Calu3 (cell line): ENCODE data around the gene ANAPC15. TPM values are rescaled to one million over a fixed set of nuclear protein-coding genes. Genes with fewer than 3 reads are reported as not detected.
"Not testable (repeated sequence)": the region's sequence is repeated elsewhere in the genome, so short reads cannot be mapped to it uniquely, and the experiment has no call there.

Experiments used
- BruUV-seq: library from RNA; stranded (reverse); fragments of 400-500 nt; replicated peaks from 2 replicates; lab custom pipeline; 2021; lab: Mats Ljungman, UMichigan
- CTCF ChIA-PET: fragments of 300-600 bp; sonication (Branson Sonifier 250); formaldehyde crosslinking; loops from one replicate; lab custom pipeline; 2022; ENCODE audit warnings: antibody characterized with exemption; lab: Charles Lee
- DNase-seq: peaks from one replicate; pipeline ENCODE4 v3.0.0; 2022
- H3K27ac Mint-ChIP-seq: one replicate; pipeline ENCODE4 v1.8.0; 2022; ENCODE audit warnings: mixed read lengths; ENCODE audit not compliant: unreplicated experiment
- H3K27me3 Mint-ChIP-seq: one replicate; pipeline ENCODE4 v1.8.0; 2022; ENCODE audit warnings: mixed read lengths; ENCODE audit not compliant: unreplicated experiment
- H3K36me3 Mint-ChIP-seq: one replicate; pipeline ENCODE4 v1.8.0; 2022; ENCODE audit warnings: mild to moderate bottlenecking, moderate library complexity, mixed read lengths; ENCODE audit not compliant: insufficient read depth, unreplicated experiment
- H3K4me1 Mint-ChIP-seq: one replicate; pipeline ENCODE4 v1.8.0; 2022; ENCODE audit warnings: mild to moderate bottlenecking, low read depth, mixed read lengths; ENCODE audit not compliant: unreplicated experiment
- H3K4me3 Mint-ChIP-seq: one replicate; pipeline ENCODE4 v1.8.0; 2022; ENCODE audit warnings: mild to moderate bottlenecking, low read depth, moderate library complexity, mixed read lengths; ENCODE audit not compliant: unreplicated experiment
- H3K9me3 Mint-ChIP-seq: one replicate; pipeline ENCODE4 v1.8.0; 2022; ENCODE audit warnings: low read depth, mixed read lengths; ENCODE audit not compliant: unreplicated experiment
- CTCF ChIP-seq: fragments of 200-600 bp; IDR thresholded peaks from one replicate; pipeline ENCODE4 v1.8.0; 2022; ENCODE audit warnings: antibody characterized with exemption; ENCODE audit not compliant: unreplicated experiment
- intact Hi-C: fragments of 100-400 bp; cut with micrococcal nuclease; formaldehyde crosslinking; loops from one replicate; pipeline ENCODE4 v1.10.0; 2022; ENCODE audit not compliant: unreplicated experiment
- total RNA-seq: library from RNA; stranded (reverse); gene quantifications from 2 replicates; pipeline ENCODE4 v1.2.3, GENCODE V29; 2022

The ANAPC15 gene
- total RNA-seq, 1 experiment from 2014 or later, result 29.4 TPM

GRCh38 chr11:72136684-72137262, 24.3 kb upstream of the ANAPC15 start:
- CTCF ChIA-PET, result interaction anchor here (0.7 kb wide), 1 partner anchor 1365 kb away, joined by 4 read pairs; no protein-coding TSS in a partner anchor
- peaks cover 2% of the 10 kb centered on the region for H3K9me3 Mint-ChIP-seq
- no peaks in the 10 kb centered on the region for H3K36me3 Mint-ChIP-seq
- no TSS peak for BruUV-seq
- intact Hi-C loops, result no loop called here
- H3K4me3 Mint-ChIP-seq, result no peak overlapping the region
- H3K27me3 Mint-ChIP-seq, result peaks cover 34% of the 10 kb centered on the region
- no peak for DNase-seq
- no peak overlapping the region for H3K27ac Mint-ChIP-seq
- peaks cover 10% of the 10 kb centered on the region for H3K4me1 Mint-ChIP-seq
- no peak for TF ChIP-seq CTCF

- H3K4me3 Mint-ChIP-seq, result no peak overlapping the region
- H3K27me3 Mint-ChIP-seq, result peaks cover 27% of the 10 kb centered on the region
- no TSS peak for BruUV-seq
- no peaks in the 10 kb centered on the region for H3K36me3 Mint-ChIP-seq
- H3K27ac Mint-ChIP-seq, result no peak overlapping the region
- peaks cover 3% of the 10 kb centered on the region for H3K4me1 Mint-ChIP-seq
- H3K9me3 Mint-ChIP-seq, result peaks cover 2% of the 10 kb centered on the region
- no peak for DNase-seq
- no peak for TF ChIP-seq CTCF
- CTCF ChIA-PET, result interaction anchor here (0.7 kb wide), 1 partner anchor 17 kb away, joined by 3 read pairs; no protein-coding TSS in a partner anchor
- intact Hi-C loops, result no loop called here
These were observed 23.6 kb upstream of the ANAPC15 start for GRCh38 chr11:72135891-72136683.

- H3K27ac Mint-ChIP-seq, H3K9me3 Mint-ChIP-seq, H3K36me3 Mint-ChIP-seq, intact Hi-C loops, H3K4me3 Mint-ChIP-seq, H3K4me1 Mint-ChIP-seq, CTCF ChIA-PET, BruUV-seq, DNase-seq: not testable (repeated sequence)
- peaks cover 24% of the 10 kb centered on the region for H3K27me3 Mint-ChIP-seq
These were observed 23.0 kb upstream of the ANAPC15 start, which contains the start of gene FOLR3 for GRCh38 chr11:72135473-72135872. Gene FOLR3 (plus strand): TSS chr11:72135725. CDS start chr11:72135953, 228 bp downstream.

GRCh38 chr11:72132646-72133045, 20.2 kb upstream of the ANAPC15 start:
- Mint-ChIP-seq H3K36me3 (no peaks in the 10 kb centered on the region), H3K4me1 (no peaks in the 10 kb centered on the region), H3K4me3 (no peak overlapping the region), H3K27ac (no peak overlapping the region), H3K27me3 (peaks cover 44% of the 10 kb centered on the region), H3K9me3 (peaks cover 8% of the 10 kb centered on the region)
- no peak for DNase-seq
- BruUV-seq, result no TSS peak
- CTCF ChIA-PET, result no interaction called here
- no peak for TF ChIP-seq CTCF
- intact Hi-C loops, result no loop called here

GRCh38 chr11:72129381-72129780, 16.9 kb upstream of the ANAPC15 start:
- intact Hi-C loops, result no loop called here
- Mint-ChIP-seq H3K4me3 (no peak overlapping the region), H3K27me3 (peaks cover 44% of the 10 kb centered on the region), H3K27ac (no peak overlapping the region), H3K4me1 (no peaks in the 10 kb centered on the region), H3K9me3 (peaks cover 8% of the 10 kb centered on the region), H3K36me3 (no peaks in the 10 kb centered on the region)
- TF ChIP-seq CTCF, result no peak
- DNase-seq, result no peak
- CTCF ChIA-PET, result no interaction called here
- no TSS peak for BruUV-seq
